GM12878 (cell line): ENCODE data around the gene DNAH1. TPM values are rescaled to one million over a fixed set of nuclear protein-coding genes. Genes with fewer than 3 reads are reported as not detected.

ENCODE experiments used
- ATAC-seq: fragments of 200-7000 bp; cut with Tn5 transposase; 3 replicates; pipeline ENCODE4 v1.9.1; 2020; ENCODE audit warnings: mild to moderate bottlenecking, moderate library complexity
- BruUV-seq: library from RNA; stranded (reverse); fragments of 400-500 nt; replicated peaks from 2 replicates; lab custom pipeline; 2021; lab: Mats Ljungman, UMichigan
- CTCF ChIA-PET: fragments of 300-600 bp; sonication (Branson Sonifier 250); formaldehyde crosslinking; extraction: SDS; loops from one replicate; lab custom pipeline; 2021; ENCODE audit warnings: inconsistent platforms; lab: Yijun Ruan, JAX
- POLR2A ChIA-PET: fragments of 350-600 bp; formaldehyde crosslinking; extraction: SDS; loops from one replicate; lab custom pipeline; 2021; ENCODE audit warnings: inconsistent platforms; lab: Charles Lee
- RAD21 ChIA-PET: fragments of 300-600 bp; sonication (Branson Sonifier 250); formaldehyde crosslinking; loops from one replicate; lab custom pipeline; 2023; ENCODE audit warnings: antibody characterized with exemption; ENCODE audit not compliant: unreplicated experiment; lab: Charles Lee
- SMC1A ChIA-PET: fragments of 300-600 bp; sonication (Branson Sonifier 250); formaldehyde crosslinking; loops from one replicate; lab custom pipeline; 2023; ENCODE audit not compliant: unreplicated experiment, uncharacterized antibody; lab: Charles Lee
- DNase-seq: peaks from one replicate; pipeline ENCODE4 v3.0.0-alpha.2; 2011; ENCODE audit warnings: low read depth, low spot score
- FAIRE-seq: peaks from 3 replicates; lab custom pipeline; 2011; peaks lifted over from hg19 to GRCh38; lab: Jason Lieb, UNC
- H2AFZ ChIP-seq: 2 replicates; pipeline ENCODE4 v1.6.0; 2011; ENCODE audit warnings: low read depth, low read length, control low read depth; ENCODE audit not compliant: control insufficient read depth
- H3K27ac ChIP-seq: 2 replicates; pipeline ENCODE4 v1.5.1; 2011; ENCODE audit warnings: control low read depth; ENCODE audit not compliant: control insufficient read depth, insufficient read depth
- H3K27me3 ChIP-seq, 2 experiments: replicated peaks in 1 of 2; 2 replicates each; pipeline versions ENCODE4 v1.6.0 to v1.6.1; 2011; ENCODE audit warnings: low read length in 1 of 2; ENCODE audit not compliant: control insufficient read depth in 2 of 2, insufficient read depth in 2 of 2
- H3K36me3 ChIP-seq, 2 experiments: 2 replicates each; pipeline ENCODE4 v1.5.1; 2011; ENCODE audit warnings: low read length in 1 of 2; ENCODE audit not compliant: control insufficient read depth in 2 of 2, insufficient read depth in 2 of 2
- H3K4me1 ChIP-seq: 2 replicates; pipeline ENCODE4 v1.6.1; 2011; ENCODE audit warnings: mild to moderate bottlenecking, low read length, moderate library complexity, mixed read lengths; ENCODE audit not compliant: control insufficient read depth, insufficient read depth
- H3K4me2 ChIP-seq: 2 replicates; pipeline ENCODE4 v1.6.0; 2011; ENCODE audit warnings: control low read depth; ENCODE audit not compliant: control insufficient read depth, insufficient read depth
- H3K4me3 ChIP-seq: fragments of 200-600 bp; sonication (generic); 2 replicates; pipeline ENCODE4 v1.5.1; 2016
- H3K79me2 ChIP-seq: 2 replicates; pipeline ENCODE4 v1.6.0; 2011; ENCODE audit warnings: low read length; ENCODE audit not compliant: control insufficient read depth, insufficient read depth
- H3K9ac ChIP-seq: 2 replicates; pipeline ENCODE4 v1.8.0; 2011; ENCODE audit warnings: low read length, control low read depth, mixed read lengths; ENCODE audit not compliant: control insufficient read depth, insufficient read depth
- H3K9me3 ChIP-seq: replicated peaks from 3 replicates; pipeline ENCODE4 v1.5.1; 2011; ENCODE audit warnings: mild to moderate bottlenecking, low read length; ENCODE audit not compliant: control insufficient read depth, insufficient read depth
- H4K20me1 ChIP-seq: 2 replicates; pipeline ENCODE4 v1.6.0; 2011; ENCODE audit not compliant: control insufficient read depth, insufficient read depth
- IKZF1 ChIP-seq: fragments of 450-650 bp; conservative IDR thresholded peaks from 2 replicates; pipeline ENCODE4 v1.6.1; 2017; ENCODE audit warnings: antibody characterized with exemption, mild to moderate bottlenecking
- PAX5 ChIP-seq: IDR thresholded peaks from 2 replicates; pipeline ENCODE4 v1.6.1; 2011; ENCODE audit warnings: low read depth, low read length, borderline replicate concordance
- PBX3 ChIP-seq: IDR thresholded peaks from 2 replicates; pipeline ENCODE4 v1.6.1; 2011; ENCODE audit warnings: mild to moderate bottlenecking, low read depth, low read length, moderate library complexity; ENCODE audit not compliant: insufficient replicate concordance
- POLR2A ChIP-seq: IDR thresholded peaks from 2 replicates; pipeline ENCODE4 v1.6.1; 2011; ENCODE audit warnings: low read depth, mild to moderate bottlenecking, low read length
- SUZ12 ChIP-seq: fragments of 200-600 bp; sonication (generic); IDR thresholded peaks from one replicate; pipeline ENCODE4 v1.6.1; 2018; ENCODE audit warnings: antibody characterized with exemption, mild to moderate bottlenecking; ENCODE audit not compliant: unreplicated experiment
- WGBS: methylation state at CpG from one replicate; pipeline ENCODE4 v1.1.6; 2016; ENCODE audit warnings: low lambda C conversion rate; ENCODE audit not compliant: insufficient replicate concordance, insufficient coverage; ENCODE audit errors: missing lambda C conversion rate; 5-methylcytosine and 5-hydroxymethylcytosine counted together
- in situ Hi-C: fragments of 300-500 bp; cut with MboI; formaldehyde crosslinking; loops from 9 replicates; pipeline ENCODE4 v1.14.3; 2018; ENCODE audit warnings: mixed read lengths
- intact Hi-C: fragments of 100-400 bp; cut with micrococcal nuclease; formaldehyde crosslinking; loops from one replicate; pipeline ENCODE4 v1.14.2; 2022; ENCODE audit not compliant: unreplicated experiment
- polyA plus RNA-seq, 11 experiments: library from polyadenylated mRNA; depleted of rRNA in 4 of 11; unstranded in 6 of 11; stranded (reverse) in 5 of 11; fragments of >200 nt; fragmentation: Nextera tagmentation in 4 of 11; fragmentation: Illumina TruSeq in 1 of 11; extraction: Ambion mirVana in 4 of 11; extraction: Trizol in 1 of 11; gene quantifications; 1 replicate in 1 of 11; 2 replicates in 10 of 11; pipeline versions ENCODE4 v1.2.1 to v1.2.3, GENCODE V29; 2011 to 2016; ENCODE audit warnings: inconsistent platforms in 2 of 11, missing spikeins in 2 of 11, low read depth in 1 of 11
- total RNA-seq, 4 experiments: library from RNA; depleted of rRNA in 3 of 4; stranded (reverse); fragments of >200 nt in 3 of 4; fragmentation: Illumina TruSeq in 1 of 4; extraction: Trizol in 1 of 4; gene quantifications; 2 replicates each; pipeline versions ENCODE4 v1.2.1 to v1.2.3, GENCODE V29; 2013 to 2021
- TF ChIP-seq, protein P1 (sequence below): fragments of 150-350 bp; IDR thresholded peaks from 2 replicates; pipeline ENCODE4 v1.6.1; 2016; ENCODE audit warnings: low read depth, low read length

Gene DNAH1
- total and polyA plus RNA-seq, 10 of the 15 experiments (the other 5 are each of a cell fraction or from before 2014, with no cell fraction given): 0.31 to 5.8 (median 2.7) TPM

GRCh38 chr3:52305926-52306325 is 10.2 kb upstream of the DNAH1 start:
- no peak overlapping the region for H3K4me2 ChIP-seq
- in situ Hi-C loops: no loop called here

DNA sequence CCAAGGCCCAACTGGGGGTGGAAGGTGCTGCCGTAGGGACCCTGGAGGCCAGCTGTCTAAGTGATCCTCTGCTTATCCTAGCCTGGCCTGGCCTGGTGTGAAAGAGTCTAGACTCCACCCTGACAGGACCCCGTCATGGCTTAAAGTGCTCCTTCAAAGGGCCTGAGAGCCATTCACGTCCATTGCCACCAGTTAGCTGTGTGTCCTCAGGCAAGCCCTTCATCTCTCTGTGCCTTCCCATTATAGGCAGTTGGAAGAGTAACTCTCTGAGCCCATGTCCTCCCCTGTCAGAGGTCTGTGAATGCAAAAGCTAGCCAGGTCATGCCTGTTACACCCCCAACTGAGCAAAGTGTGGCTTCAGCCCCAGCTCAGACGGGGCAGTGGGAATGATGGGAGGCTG is 9.1 kb upstream of the DNAH1 start:
- Histone ChIP-seq H3K27me3 (no peaks in the 10 kb centered on the region), H4K20me1 (no peaks in the 10 kb centered on the region), H3K4me2 (no peak overlapping the region), H3K36me3 (no peaks in the 10 kb centered on the region; a peak in 1 of 4 replicates), H3K4me1 (peaks cover 33% of the 10 kb centered on the region), H3K9ac (no peak overlapping the region), H3K4me3 (no peak overlapping the region), H3K79me2 (no peaks in the 10 kb centered on the region), H2AFZ (no peak overlapping the region), H3K9me3 (no peaks in the 10 kb centered on the region), H3K27ac (no peak overlapping the region)
- ChIA-PET POLR2A (no interaction called here), SMC1A (interaction anchor here (1.0 to 1.4 kb wide), 2 partner anchors 16 to 32 kb away, joined by 3 to 5 read pairs; no protein-coding TSS in a partner anchor), RAD21 (interaction anchor here (0.9 kb wide), 1 partner anchor 18 kb away, joined by 3 read pairs; no protein-coding TSS in a partner anchor), CTCF (interaction anchor here (0.7 to 1.6 kb wide), 2 partner anchors 32 to 82 kb away, joined by 4 to 12 read pairs; partner anchors contain the start of gene TLR9)
- in situ Hi-C loops (no loop called here), intact Hi-C loops (no loop called here)
- BruUV-seq: no TSS peak
- FAIRE-seq (no peak), DNase-seq (no peak), ATAC-seq (no peak)
- 75% methylated on average over 4 of the region's 4 CpGs for WGBS
- TF ChIP-seq, protein P1, sequence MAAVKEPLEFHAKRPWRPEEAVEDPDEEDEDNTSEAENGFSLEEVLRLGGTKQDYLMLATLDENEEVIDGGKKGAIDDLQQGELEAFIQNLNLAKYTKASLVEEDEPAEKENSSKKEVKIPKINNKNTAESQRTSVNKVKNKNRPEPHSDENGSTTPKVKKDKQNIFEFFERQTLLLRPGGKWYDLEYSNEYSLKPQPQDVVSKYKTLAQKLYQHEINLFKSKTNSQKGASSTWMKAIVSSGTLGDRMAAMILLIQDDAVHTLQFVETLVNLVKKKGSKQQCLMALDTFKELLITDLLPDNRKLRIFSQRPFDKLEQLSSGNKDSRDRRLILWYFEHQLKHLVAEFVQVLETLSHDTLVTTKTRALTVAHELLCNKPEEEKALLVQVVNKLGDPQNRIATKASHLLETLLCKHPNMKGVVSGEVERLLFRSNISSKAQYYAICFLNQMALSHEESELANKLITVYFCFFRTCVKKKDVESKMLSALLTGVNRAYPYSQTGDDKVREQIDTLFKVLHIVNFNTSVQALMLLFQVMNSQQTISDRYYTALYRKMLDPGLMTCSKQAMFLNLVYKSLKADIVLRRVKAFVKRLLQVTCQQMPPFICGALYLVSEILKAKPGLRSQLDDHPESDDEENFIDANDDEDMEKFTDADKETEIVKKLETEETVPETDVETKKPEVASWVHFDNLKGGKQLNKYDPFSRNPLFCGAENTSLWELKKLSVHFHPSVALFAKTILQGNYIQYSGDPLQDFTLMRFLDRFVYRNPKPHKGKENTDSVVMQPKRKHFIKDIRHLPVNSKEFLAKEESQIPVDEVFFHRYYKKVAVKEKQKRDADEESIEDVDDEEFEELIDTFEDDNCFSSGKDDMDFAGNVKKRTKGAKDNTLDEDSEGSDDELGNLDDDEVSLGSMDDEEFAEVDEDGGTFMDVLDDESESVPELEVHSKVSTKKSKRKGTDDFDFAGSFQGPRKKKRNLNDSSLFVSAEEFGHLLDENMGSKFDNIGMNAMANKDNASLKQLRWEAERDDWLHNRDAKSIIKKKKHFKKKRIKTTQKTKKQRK: no peak
- TF ChIP-seq PAX5 (no peak), SUZ12 (no peak)

More at GRCh38 chr3:52305926-52306325, 10.2 kb upstream of the DNAH1 start:
- no TSS peak for BruUV-seq
- H3K9me3 ChIP-seq: no peaks in the 10 kb centered on the region
- no peak overlapping the region for H3K4me3 ChIP-seq
- no peak overlapping the region for H3K9ac ChIP-seq
- no peak for DNase-seq
- no peak overlapping the region for H3K27ac ChIP-seq
- H3K36me3 ChIP-seq: no peaks in the 10 kb centered on the region
- ChIA-PET POLR2A (no interaction called here), SMC1A (interaction anchor here (1.9 kb wide), 1 partner anchor 33 kb away, joined by 6 read pairs; no protein-coding TSS in a partner anchor), CTCF (no interaction called here), RAD21 (no interaction called here)
- WGBS: 56% methylated on average over 5 of the region's 5 CpGs
- no peak for FAIRE-seq
- intact Hi-C loops: no loop called here
- ATAC-seq: no peak
- H4K20me1 ChIP-seq: no peaks in the 10 kb centered on the region
- no peaks in the 10 kb centered on the region for H3K79me2 ChIP-seq
- H3K4me1 ChIP-seq: peaks cover 22% of the 10 kb centered on the region
- no peaks in the 10 kb centered on the region for H3K27me3 ChIP-seq
- TF ChIP-seq PBX3 (no peak), IKZF1 (no peak), POLR2A (no peak)
- H2AFZ ChIP-seq: no peak overlapping the region
